Trophoblast cell (in vitro differentiated cells and primary cell): ENCODE measurements around the gene CGREF1.

ENCODE experiments used
- DNase-seq, 2 donors: peaks; one replicate each; pipeline ENCODE4 v3.0.0-alpha.2; 2016
- H2AFZ ChIP-seq: 2 replicates; pipeline ENCODE4 v1.6.1; 2013; ENCODE audit warnings: low read length, moderate library complexity, mild to moderate bottlenecking; ENCODE audit not compliant: insufficient read depth, poor library complexity
- H2AK5ac ChIP-seq: 2 replicates; pipeline ENCODE4 v1.6.1; 2013; ENCODE audit warnings: mild to moderate bottlenecking, low read length
- H2BK120ac ChIP-seq: 2 replicates; pipeline ENCODE4 v1.6.1; 2013; ENCODE audit warnings: low read length, mild to moderate bottlenecking, moderate library complexity; ENCODE audit not compliant: insufficient read depth, poor library complexity
- H2BK12ac ChIP-seq: 2 replicates; pipeline ENCODE4 v1.6.1; 2013; ENCODE audit warnings: mild to moderate bottlenecking, low read length, moderate library complexity
- H2BK5ac ChIP-seq: 2 replicates; pipeline ENCODE4 v1.6.1; 2013; ENCODE audit warnings: low read length, low read depth, moderate library complexity, mild to moderate bottlenecking; ENCODE audit not compliant: poor library complexity
- H3K14ac ChIP-seq: 2 replicates; pipeline ENCODE4 v1.6.1; 2013; ENCODE audit warnings: mild to moderate bottlenecking, low read length
- H3K18ac ChIP-seq: 2 replicates; pipeline ENCODE4 v1.6.1; 2013; ENCODE audit warnings: mild to moderate bottlenecking, low read length
- H3K23ac ChIP-seq: 2 replicates; pipeline ENCODE4 v1.6.1; 2013; ENCODE audit warnings: low read length
- H3K27ac ChIP-seq: 2 replicates; pipeline ENCODE4 v1.5.1; 2013; ENCODE audit warnings: low read depth, mild to moderate bottlenecking, inconsistent platforms, low read length, moderate library complexity
- H3K27me3 ChIP-seq: 2 replicates; pipeline ENCODE4 v1.6.1; 2013; ENCODE audit warnings: inconsistent platforms, mild to moderate bottlenecking, low read length, moderate library complexity; ENCODE audit not compliant: insufficient read depth
- H3K36me3 ChIP-seq, 2 experiments: 1 replicate in 1 of 2; 2 replicates in 1 of 2; pipeline ENCODE4 v1.6.1; 2013; ENCODE audit warnings: low read length in 2 of 2, mild to moderate bottlenecking in 2 of 2, moderate library complexity in 1 of 2; ENCODE audit not compliant: insufficient read depth in 2 of 2, control insufficient read depth in 1 of 2
- H3K4ac ChIP-seq: 2 replicates; pipeline ENCODE4 v1.6.1; 2013; ENCODE audit warnings: low read depth, mild to moderate bottlenecking, low read length, moderate library complexity
- H3K4me1 ChIP-seq, 2 experiments: 1 replicate in 1 of 2; 2 replicates in 1 of 2; pipeline ENCODE4 v1.6.1; 2013; ENCODE audit warnings: low read length in 2 of 2, mild to moderate bottlenecking in 2 of 2, moderate library complexity in 1 of 2; ENCODE audit not compliant: insufficient read depth in 2 of 2, control insufficient read depth in 1 of 2
- H3K4me2 ChIP-seq: 2 replicates; pipeline ENCODE4 v1.6.1; 2013; ENCODE audit warnings: inconsistent platforms, mild to moderate bottlenecking, low read length, moderate library complexity
- H3K4me3 ChIP-seq: 2 replicates; pipeline ENCODE4 v1.5.1; 2013; ENCODE audit warnings: mild to moderate bottlenecking, low read depth, low read length, inconsistent platforms
- H3K79me1 ChIP-seq: one replicate; pipeline ENCODE4 v1.6.1; 2013; ENCODE audit warnings: low read length
- H3K79me2 ChIP-seq: 2 replicates; pipeline ENCODE4 v1.6.1; 2013; ENCODE audit warnings: low read length, mild to moderate bottlenecking; ENCODE audit not compliant: control insufficient read depth, insufficient read depth, poor library complexity
- H3K9ac ChIP-seq: 2 replicates; pipeline ENCODE4 v1.6.1; 2013; ENCODE audit warnings: mild to moderate bottlenecking, low read length
- H3K9me3 ChIP-seq: 2 replicates; pipeline ENCODE4 v1.6.1; 2013; ENCODE audit warnings: low read depth, mild to moderate bottlenecking, control low read depth, inconsistent platforms, low read length; ENCODE audit not compliant: insufficient read depth
- H4K12ac ChIP-seq: 2 replicates; pipeline ENCODE4 v1.6.1; 2013; ENCODE audit warnings: low read depth, mild to moderate bottlenecking, low read length, moderate library complexity
- H4K8ac ChIP-seq: 2 replicates; pipeline ENCODE4 v1.6.1; 2013; ENCODE audit warnings: low read depth, mild to moderate bottlenecking, low read length, moderate library complexity
- H4K91ac ChIP-seq: one replicate; pipeline ENCODE4 v1.6.1; 2013; ENCODE audit warnings: low read depth, mild to moderate bottlenecking, low read length, moderate library complexity
- WGBS: extraction: QIAGEN DNeasy Blood & Tissue Kit; methylation state at CpG from one replicate; pipeline ENCODE4 v1.1.7; 2013; ENCODE audit warnings: missing lambda C conversion rate; ENCODE audit not compliant: insufficient read length, insufficient coverage; ENCODE audit errors: extremely low coverage; 5-methylcytosine and 5-hydroxymethylcytosine counted together

Gene CGREF1

GRCh38 chr2:27095427-27095744, 23.5 kb downstream of the CGREF1 start:
- Histone ChIP-seq H4K91ac (peak overlapping the region; percentile 31), H2AK5ac (no peak overlapping the region), H2BK120ac (no peak overlapping the region), H2AFZ (no peak overlapping the region), H2BK5ac (no peak overlapping the region), H3K18ac (no peak overlapping the region), H3K23ac (no peak overlapping the region), H3K27me3 (no peaks in the 10 kb centered on the region), H2BK12ac (no peak overlapping the region), H3K4me1 (peaks cover 4% of the 10 kb centered on the region in 2 experiments), H3K9ac (no peak overlapping the region), H3K4me3 (no peak overlapping the region), H4K8ac (peak overlapping the region; percentile 96), H3K4ac (no peak overlapping the region), H3K14ac (no peak overlapping the region), H3K27ac (peak overlapping the region; percentile 20), H3K79me1 (peaks cover 7% of the 10 kb centered on the region), H3K36me3 (no peaks in the 10 kb centered on the region), H4K12ac (no peak overlapping the region), H3K9me3 (no peaks in the 10 kb centered on the region), H3K4me2 (no peak overlapping the region), H3K79me2 (no peaks in the 10 kb centered on the region)
- DNase-seq = no peak
- WGBS = no CpG with 5 or more reads among the region's 2 CpGs

GRCh38 chr2:27094353-27094984, 24.5 kb downstream of the CGREF1 start:
- H3K27ac ChIP-seq = no peak overlapping the region
- H3K23ac ChIP-seq = no peak overlapping the region
- H4K8ac ChIP-seq = no peak overlapping the region
- H2AFZ ChIP-seq = no peak overlapping the region
- H2AK5ac ChIP-seq = no peak overlapping the region
- no peak overlapping the region for H3K9ac ChIP-seq
- H3K27me3 ChIP-seq = no peaks in the 10 kb centered on the region
- no CpG with 5 or more reads among the region's 24 CpGs for WGBS
- no peak overlapping the region for H3K18ac ChIP-seq
- peaks cover 4% of the 10 kb centered on the region in 2 experiments for H3K4me1 ChIP-seq
- no peaks in the 10 kb centered on the region for H3K36me3 ChIP-seq
- H2BK5ac ChIP-seq = no peak overlapping the region
- no peak overlapping the region for H3K14ac ChIP-seq
- H4K12ac ChIP-seq = no peak overlapping the region
- H2BK120ac ChIP-seq = no peak overlapping the region
- no peaks in the 10 kb centered on the region for H3K9me3 ChIP-seq
- no peak overlapping the region for H2BK12ac ChIP-seq
- H4K91ac ChIP-seq = no peak overlapping the region
- no peak for DNase-seq
- H3K4me3 ChIP-seq = no peak overlapping the region
- H3K79me1 ChIP-seq = peaks cover 7% of the 10 kb centered on the region
- no peak overlapping the region for H3K4me2 ChIP-seq
- no peaks in the 10 kb centered on the region for H3K79me2 ChIP-seq
- H3K4ac ChIP-seq = no peak overlapping the region

GRCh38 chr2:27093430-27094352, 25.2 kb downstream of the CGREF1 start:
- H3K9me3 ChIP-seq = no peaks in the 10 kb centered on the region
- no peaks in the 10 kb centered on the region for H3K27me3 ChIP-seq
- H2BK5ac ChIP-seq = no peak overlapping the region
- H3K27ac ChIP-seq = no peak overlapping the region
- H3K79me2 ChIP-seq = no peaks in the 10 kb centered on the region
- H2BK12ac ChIP-seq = no peak overlapping the region
- no peak overlapping the region for H3K9ac ChIP-seq
- no peak overlapping the region for H2BK120ac ChIP-seq
- peaks cover 7% of the 10 kb centered on the region for H3K79me1 ChIP-seq
- H2AK5ac ChIP-seq = no peak overlapping the region
- H3K18ac ChIP-seq = no peak overlapping the region
- no peak overlapping the region for H3K4ac ChIP-seq
- H3K14ac ChIP-seq = no peak overlapping the region
- WGBS = no CpG with 5 or more reads among the region's 6 CpGs
- DNase-seq = no peak
- no peak overlapping the region for H3K4me2 ChIP-seq
- H4K8ac ChIP-seq = no peak overlapping the region
- no peaks in the 10 kb centered on the region for H3K36me3 ChIP-seq
- H3K23ac ChIP-seq = peak overlapping the region; percentile 50
- H3K4me1 ChIP-seq = peaks cover 4% of the 10 kb centered on the region in 2 experiments
- H3K4me3 ChIP-seq = no peak overlapping the region
- no peak overlapping the region for H4K12ac ChIP-seq
- H4K91ac ChIP-seq = no peak overlapping the region
- H2AFZ ChIP-seq = no peak overlapping the region

- Histone ChIP-seq H3K79me2 (no peaks in the 10 kb centered on the region), H3K23ac (no peak overlapping the region), H2AK5ac (no peak overlapping the region), H4K12ac (no peak overlapping the region), H2BK12ac (no peak overlapping the region), H3K36me3 (no peaks in the 10 kb centered on the region), H3K14ac (no peak overlapping the region), H2BK5ac (no peak overlapping the region), H3K79me1 (peaks cover 7% of the 10 kb centered on the region), H3K4me1 (peaks cover 4% of the 10 kb centered on the region in 2 experiments), H3K4me3 (no peak overlapping the region), H3K9ac (no peak overlapping the region), H4K8ac (no peak overlapping the region), H3K9me3 (no peaks in the 10 kb centered on the region), H3K18ac (no peak overlapping the region), H3K4me2 (no peak overlapping the region), H3K27me3 (no peaks in the 10 kb centered on the region), H2AFZ (no peak overlapping the region), H3K27ac (no peak overlapping the region), H2BK120ac (no peak overlapping the region), H4K91ac (no peak overlapping the region), H3K4ac (no peak overlapping the region)
- no CpG with 5 or more reads among the region's 10 CpGs for WGBS
- DNase-seq = no peak
These were observed 26.1 kb downstream of the CGREF1 start for GRCh38 chr2:27092696-27093429.
